Measurements from ENCODE around the gene NSUN3.
"Not testable (repeated sequence)": the region's sequence is repeated elsewhere in the genome, so short reads cannot be mapped to it uniquely, and the experiment has no call there.

The NSUN3 gene

GRCh38 chr3:94062513-94063404, at the start of gene NSUN3, which contains the start of gene DHFR2:
TSS of gene NSUN3 (plus strand) at chr3:94063061. CDS start at chr3:94063127, 66 bp downstream.
TSS of gene DHFR2 (minus strand) at chr3:94062916. CDS start at chr3:94061511, 1,405 bp downstream.
- Mint-ChIP-seq H3K4me3 (peak within 1 kb of the TSS; percentile 94), H3K27ac (peak within 1 kb of the TSS; percentile 97), H3K4me1 (ENCODE audit: low read depth) (peaks cover 37% of the 10 kb centered on the region), H3K27me3 (ENCODE audit: low read depth) (no peaks in the 10 kb centered on the region), H3K9me3 (no peaks in the 10 kb centered on the region), H3K36me3 (ENCODE audit: low read depth) (peaks cover 38% of the 10 kb centered on the region)

GRCh38 chr3:94015025-94015424, 47.8 kb upstream of the NSUN3 start:
- H3K36me3 Mint-ChIP-seq (ENCODE audit: low read depth) = peaks cover 12% of the 10 kb centered on the region
- no peak overlapping the region for H3K27ac Mint-ChIP-seq
- no peaks in the 10 kb centered on the region for H3K27me3 Mint-ChIP-seq (ENCODE audit: low read depth)
- H3K4me3 Mint-ChIP-seq = no peak overlapping the region
- peaks cover 29% of the 10 kb centered on the region for H3K4me1 Mint-ChIP-seq (ENCODE audit: low read depth)
- H3K9me3 Mint-ChIP-seq = no peaks in the 10 kb centered on the region

GRCh38 chr3:94019659-94020058, 43.2 kb upstream of the NSUN3 start:
- peaks cover 5% of the 10 kb centered on the region for H3K4me1 Mint-ChIP-seq (ENCODE audit: low read depth)
- no peaks in the 10 kb centered on the region for H3K27me3 Mint-ChIP-seq (ENCODE audit: low read depth)
- peaks cover 7% of the 10 kb centered on the region for H3K36me3 Mint-ChIP-seq (ENCODE audit: low read depth)
- no peaks in the 10 kb centered on the region for H3K9me3 Mint-ChIP-seq
- no peak overlapping the region for H3K27ac Mint-ChIP-seq
- no peak overlapping the region for H3K4me3 Mint-ChIP-seq

- no peaks in the 10 kb centered on the region for H3K4me1 Mint-ChIP-seq (ENCODE audit: low read depth)
- no peak overlapping the region for H3K27ac Mint-ChIP-seq
- H3K4me3 Mint-ChIP-seq = no peak overlapping the region
- H3K36me3 Mint-ChIP-seq (ENCODE audit: low read depth) = peaks cover 2% of the 10 kb centered on the region
- no peaks in the 10 kb centered on the region for H3K27me3 Mint-ChIP-seq (ENCODE audit: low read depth)
- no peaks in the 10 kb centered on the region for H3K9me3 Mint-ChIP-seq
These were observed 42.6 kb upstream of the NSUN3 start for GRCh38 chr3:94020293-94020692.

GRCh38 chr3:94024385-94024784, 38.5 kb upstream of the NSUN3 start:
- peaks cover 2% of the 10 kb centered on the region for H3K36me3 Mint-ChIP-seq (ENCODE audit: low read depth)
- H3K4me1 Mint-ChIP-seq (ENCODE audit: low read depth) = no peaks in the 10 kb centered on the region
- no peak overlapping the region for H3K4me3 Mint-ChIP-seq
- no peaks in the 10 kb centered on the region for H3K9me3 Mint-ChIP-seq
- no peak overlapping the region for H3K27ac Mint-ChIP-seq
- no peaks in the 10 kb centered on the region for H3K27me3 Mint-ChIP-seq (ENCODE audit: low read depth)

- no peak overlapping the region for H3K4me3 Mint-ChIP-seq
- no peaks in the 10 kb centered on the region for H3K27me3 Mint-ChIP-seq (ENCODE audit: low read depth)
- H3K4me1 Mint-ChIP-seq (ENCODE audit: low read depth) = no peaks in the 10 kb centered on the region
- H3K36me3 Mint-ChIP-seq (ENCODE audit: low read depth) = no peaks in the 10 kb centered on the region
- no peaks in the 10 kb centered on the region for H3K9me3 Mint-ChIP-seq
- H3K27ac Mint-ChIP-seq = no peak overlapping the region
These were observed 36.2 kb upstream of the NSUN3 start for GRCh38 chr3:94026623-94027022.

- Mint-ChIP-seq H3K9me3 (no peaks in the 10 kb centered on the region), H3K36me3 (ENCODE audit: low read depth) (no peaks in the 10 kb centered on the region), H3K4me3 (no peak within 1 kb of the TSS), H3K4me1 (ENCODE audit: low read depth) (no peaks in the 10 kb centered on the region), H3K27ac (no peak within 1 kb of the TSS), H3K27me3 (ENCODE audit: low read depth) (no peaks in the 10 kb centered on the region)
These were observed 34.6 kb upstream of the NSUN3 start, which contains the start of gene STX19 for GRCh38 chr3:94028093-94028837. TSS of gene STX19 (minus strand) at chr3:94028597. CDS start at chr3:94015269, 13,328 bp downstream.

- H3K27me3 Mint-ChIP-seq (ENCODE audit: low read depth) = no peaks in the 10 kb centered on the region
- no peaks in the 10 kb centered on the region for H3K36me3 Mint-ChIP-seq (ENCODE audit: low read depth)
These were observed 25.9 kb upstream of the NSUN3 start for GRCh38 chr3:94036909-94037507.

GRCh38 chr3:94043285-94043684, 19.6 kb upstream of the NSUN3 start:
- Mint-ChIP-seq H3K9me3 (no peaks in the 10 kb centered on the region), H3K4me1 (ENCODE audit: low read depth) (no peaks in the 10 kb centered on the region), H3K27ac (peak overlapping the region; percentile 57), H3K4me3 (no peak overlapping the region), H3K36me3 (ENCODE audit: low read depth) (peaks cover 5% of the 10 kb centered on the region), H3K27me3 (ENCODE audit: low read depth) (no peaks in the 10 kb centered on the region)

More at GRCh38 chr3:94036909-94037507, 25.9 kb upstream of the NSUN3 start:
- Mint-ChIP-seq H3K4me1 (ENCODE audit: low read depth) (no peaks in the 10 kb centered on the region), H3K27ac (no peak overlapping the region), H3K9me3 (no peaks in the 10 kb centered on the region), H3K4me3 (no peak overlapping the region)

- H3K27me3 Mint-ChIP-seq (ENCODE audit: low read depth); H3K36me3 Mint-ChIP-seq (ENCODE audit: low read depth); H3K4me3 Mint-ChIP-seq; H3K4me1 Mint-ChIP-seq (ENCODE audit: low read depth); H3K27ac Mint-ChIP-seq; H3K9me3 Mint-ChIP-seq: not testable (repeated sequence)
These were observed 18.5 kb upstream of the NSUN3 start for GRCh38 chr3:94044100-94044936.

- no peaks in the 10 kb centered on the region for H3K27me3 Mint-ChIP-seq (ENCODE audit: low read depth)
- peaks cover 5% of the 10 kb centered on the region for H3K36me3 Mint-ChIP-seq (ENCODE audit: low read depth)
These were observed 16.3 kb upstream of the NSUN3 start for GRCh38 chr3:94046533-94046932.

GRCh38 chr3:94049267-94049666, 13.6 kb upstream of the NSUN3 start:
- Mint-ChIP-seq H3K27ac (no peak overlapping the region), H3K4me1 (ENCODE audit: low read depth) (no peaks in the 10 kb centered on the region), H3K36me3 (ENCODE audit: low read depth) (peaks cover 8% of the 10 kb centered on the region), H3K4me3 (no peak overlapping the region), H3K27me3 (ENCODE audit: low read depth) (no peaks in the 10 kb centered on the region), H3K9me3 (no peaks in the 10 kb centered on the region)

More at GRCh38 chr3:94046533-94046932, 16.3 kb upstream of the NSUN3 start:
- H3K4me1 Mint-ChIP-seq (ENCODE audit: low read depth) = no peaks in the 10 kb centered on the region
- no peak overlapping the region for H3K4me3 Mint-ChIP-seq
- H3K9me3 Mint-ChIP-seq = no peaks in the 10 kb centered on the region
- H3K27ac Mint-ChIP-seq = no peak overlapping the region

GRCh38 chr3:94050546-94050945, 12.3 kb upstream of the NSUN3 start:
- Mint-ChIP-seq H3K27me3 (ENCODE audit: low read depth) (no peaks in the 10 kb centered on the region), H3K4me1 (ENCODE audit: low read depth) (no peaks in the 10 kb centered on the region), H3K36me3 (ENCODE audit: low read depth) (peaks cover 4% of the 10 kb centered on the region), H3K27ac (no peak overlapping the region), H3K9me3 (no peaks in the 10 kb centered on the region), H3K4me3 (no peak overlapping the region)

GRCh38 chr3:94061297-94061696, 1.6 kb upstream of the NSUN3 start:
- Mint-ChIP-seq H3K9me3 (no peaks in the 10 kb centered on the region), H3K27me3 (ENCODE audit: low read depth) (no peaks in the 10 kb centered on the region), H3K4me3 (no peak overlapping the region), H3K27ac (no peak overlapping the region), H3K4me1 (ENCODE audit: low read depth) (peaks cover 32% of the 10 kb centered on the region), H3K36me3 (ENCODE audit: low read depth) (peaks cover 28% of the 10 kb centered on the region)

Measured in T-helper 1 cell treated with Interleukin-12 subunit alpha and Interleukin-12 subunit beta and Interleukin-4 antibody, amounts not matched to agents 30 μg/mL and 1 μg/mL, for 36 hours (primary cell).